DND-41 (cell line): ENCODE data around the gene CALB2.

Experiments
- ATAC-seq: fragments of 200-7000 bp; cut with Tn5 transposase; 3 replicates; pipeline ENCODE4 v1.9.1; 2021; ENCODE audit warnings: low read depth; ENCODE audit not compliant: insufficient read depth
- DNase-seq: peaks from one replicate; pipeline ENCODE4 v3.0.0-alpha.2; 2020
- H2AFZ ChIP-seq: 2 replicates; pipeline ENCODE4 v1.6.0; 2012; ENCODE audit warnings: low read depth, low read length
- H3K27ac ChIP-seq: 2 replicates; pipeline ENCODE4 v1.5.1; 2012; ENCODE audit warnings: low read length, inconsistent platforms
- H3K27me3 ChIP-seq: fragments of 200-600 bp; sonication (generic); 2 replicates; pipeline ENCODE4 v1.6.0; 2012; ENCODE audit warnings: low read length, mild to moderate bottlenecking, inconsistent platforms; ENCODE audit not compliant: insufficient read depth, poor library complexity
- H3K36me3 ChIP-seq: 2 replicates; pipeline ENCODE4 v1.5.1; 2012; ENCODE audit warnings: low read length, inconsistent platforms; ENCODE audit not compliant: insufficient read depth
- H3K4me1 ChIP-seq: 2 replicates; pipeline ENCODE4 v1.5.1; 2012; ENCODE audit warnings: mild to moderate bottlenecking, low read length; ENCODE audit not compliant: insufficient read depth
- H3K4me2 ChIP-seq: 2 replicates; pipeline ENCODE4 v1.6.0; 2012; ENCODE audit warnings: mild to moderate bottlenecking, moderate library complexity, low read length, inconsistent platforms; ENCODE audit not compliant: insufficient read depth
- H3K4me3 ChIP-seq, 2 experiments: fragments of 200-600 bp in 1 of 2; shearing (Covaris generic) in 1 of 2; 2 replicates each; pipeline ENCODE4 v1.5.1; 2012 to 2016; ENCODE audit warnings: inconsistent platforms in 2 of 2, low read length in 2 of 2, mild to moderate bottlenecking in 2 of 2, low read depth in 1 of 2, moderate library complexity in 1 of 2
- H3K79me2 ChIP-seq: 2 replicates; pipeline ENCODE4 v1.6.0; 2012; ENCODE audit warnings: low read length, inconsistent platforms; ENCODE audit not compliant: insufficient read depth
- H3K9ac ChIP-seq: 2 replicates; pipeline ENCODE4 v1.6.0; 2012; ENCODE audit warnings: low read depth, mild to moderate bottlenecking, inconsistent platforms, low read length, moderate library complexity
- H3K9me3 ChIP-seq: 2 replicates; pipeline ENCODE4 v1.5.1; 2012; ENCODE audit warnings: low read length, moderate library complexity, mild to moderate bottlenecking, inconsistent platforms; ENCODE audit not compliant: insufficient read depth, severe bottlenecking
- H4K20me1 ChIP-seq: 2 replicates; pipeline ENCODE4 v1.6.0; 2012; ENCODE audit warnings: low read length; ENCODE audit not compliant: insufficient read depth
- EZH2 ChIP-seq: IDR thresholded peaks from 3 replicates; pipeline ENCODE4 v1.6.1; 2012; ENCODE audit warnings: borderline replicate concordance, low read depth, mild to moderate bottlenecking, moderate library complexity, low read length, inconsistent platforms; ENCODE audit not compliant: severe bottlenecking
- TF ChIP-seq, protein P1 (sequence below): IDR thresholded peaks from 2 replicates; pipeline ENCODE4 v1.5.1; 2012; ENCODE audit warnings: borderline replicate concordance, low read length, moderate library complexity, mild to moderate bottlenecking; ENCODE audit not compliant: poor library complexity, severe bottlenecking; ENCODE audit errors: extremely low read depth

Gene CALB2

DNA sequence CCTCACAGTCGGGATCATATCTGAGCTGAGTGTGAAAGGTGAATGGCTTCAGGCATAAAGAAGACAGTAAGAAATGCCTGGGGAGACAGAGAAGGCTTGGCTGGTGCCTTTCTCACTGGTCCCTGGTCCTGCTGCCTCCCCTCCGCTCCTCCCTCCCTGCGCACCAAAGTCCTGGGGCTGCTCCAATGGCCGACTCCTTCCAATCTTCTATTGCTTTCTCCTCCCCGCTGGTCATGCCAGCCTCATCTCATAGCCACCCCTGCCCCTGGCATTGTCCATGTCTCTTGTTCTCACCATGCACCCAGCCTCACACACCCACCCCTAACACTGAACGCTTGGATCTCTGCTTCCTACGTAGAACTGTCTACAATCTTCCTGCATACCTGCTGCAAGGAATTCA, 65.3 kb downstream of the CALB2 start:
- Histone ChIP-seq H3K27me3 (no peaks in the 10 kb centered on the region), H3K36me3 (no peaks in the 10 kb centered on the region), H3K4me3 (no peak overlapping the region), H4K20me1 (no peaks in the 10 kb centered on the region), H3K27ac (no peak overlapping the region), H2AFZ (no peak overlapping the region), H3K79me2 (no peaks in the 10 kb centered on the region), H3K4me1 (no peaks in the 10 kb centered on the region), H3K9me3 (no peaks in the 10 kb centered on the region), H3K9ac (no peak overlapping the region), H3K4me2 (no peak overlapping the region)
- DNase-seq (no peak), ATAC-seq (no peak)
- TF ChIP-seq, protein P1, sequence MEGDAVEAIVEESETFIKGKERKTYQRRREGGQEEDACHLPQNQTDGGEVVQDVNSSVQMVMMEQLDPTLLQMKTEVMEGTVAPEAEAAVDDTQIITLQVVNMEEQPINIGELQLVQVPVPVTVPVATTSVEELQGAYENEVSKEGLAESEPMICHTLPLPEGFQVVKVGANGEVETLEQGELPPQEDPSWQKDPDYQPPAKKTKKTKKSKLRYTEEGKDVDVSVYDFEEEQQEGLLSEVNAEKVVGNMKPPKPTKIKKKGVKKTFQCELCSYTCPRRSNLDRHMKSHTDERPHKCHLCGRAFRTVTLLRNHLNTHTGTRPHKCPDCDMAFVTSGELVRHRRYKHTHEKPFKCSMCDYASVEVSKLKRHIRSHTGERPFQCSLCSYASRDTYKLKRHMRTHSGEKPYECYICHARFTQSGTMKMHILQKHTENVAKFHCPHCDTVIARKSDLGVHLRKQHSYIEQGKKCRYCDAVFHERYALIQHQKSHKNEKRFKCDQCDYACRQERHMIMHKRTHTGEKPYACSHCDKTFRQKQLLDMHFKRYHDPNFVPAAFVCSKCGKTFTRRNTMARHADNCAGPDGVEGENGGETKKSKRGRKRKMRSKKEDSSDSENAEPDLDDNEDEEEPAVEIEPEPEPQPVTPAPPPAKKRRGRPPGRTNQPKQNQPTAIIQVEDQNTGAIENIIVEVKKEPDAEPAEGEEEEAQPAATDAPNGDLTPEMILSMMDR = no peak
- no peak for TF ChIP-seq EZH2

DNA sequence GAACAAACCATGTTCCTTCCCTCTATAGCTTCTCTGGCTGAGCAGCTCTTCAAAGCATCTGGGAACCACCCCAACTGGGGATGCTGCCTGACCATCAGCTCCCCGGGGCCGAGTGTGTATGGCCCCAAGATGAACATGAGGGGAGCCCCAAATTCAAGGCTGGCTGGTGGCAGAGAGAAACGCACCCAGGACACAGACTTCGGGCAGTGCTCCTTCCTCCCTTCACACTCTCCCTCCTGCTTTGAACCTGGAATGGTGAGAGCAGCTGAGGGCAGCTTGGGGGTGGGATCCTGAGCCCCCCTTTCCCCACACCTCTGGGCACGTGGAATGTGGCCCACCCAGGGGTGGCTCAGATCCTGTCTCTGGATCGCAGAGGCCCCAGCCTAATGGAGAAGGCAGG, 66.1 kb downstream of the CALB2 start:
- Histone ChIP-seq H3K36me3 (no peaks in the 10 kb centered on the region), H3K27ac (no peak overlapping the region)
- no peak for TF ChIP-seq EZH2
- TF ChIP-seq, protein P1 = no peak

DNA sequence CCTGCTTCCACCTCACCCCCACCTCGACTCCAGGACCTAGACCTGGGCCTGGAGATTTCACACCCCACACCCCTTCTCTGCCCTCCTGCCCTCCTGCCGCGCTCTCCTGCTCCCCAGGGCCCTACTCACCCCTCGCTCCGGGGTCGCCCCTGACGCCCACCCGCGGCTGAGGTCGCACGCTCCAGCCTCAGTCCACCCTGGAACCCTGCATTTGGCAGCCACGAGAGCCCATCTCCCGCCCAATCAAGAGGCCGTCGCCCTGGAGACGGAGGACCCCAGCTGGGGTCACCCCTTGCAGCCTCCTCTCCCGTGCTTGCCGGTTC, 67.2 kb downstream of the CALB2 start:
- Histone ChIP-seq H3K36me3 (no peaks in the 10 kb centered on the region), H4K20me1 (no peaks in the 10 kb centered on the region), H3K27me3 (no peaks in the 10 kb centered on the region), H3K79me2 (no peaks in the 10 kb centered on the region), H3K4me2 (no peak overlapping the region), H3K9me3 (no peaks in the 10 kb centered on the region), H3K27ac (no peak overlapping the region), H3K4me1 (no peaks in the 10 kb centered on the region), H2AFZ (no peak overlapping the region), H3K9ac (no peak overlapping the region), H3K4me3 (no peak overlapping the region)
- TF ChIP-seq, protein P1 = no peak
- no peak for TF ChIP-seq EZH2
- DNase-seq (no peak), ATAC-seq (no peak)

More for the DNA sequence above, 66.1 kb downstream of the CALB2 start:
- H3K4me2 ChIP-seq = no peak overlapping the region
- no peak for ATAC-seq
- no peaks in the 10 kb centered on the region for H3K27me3 ChIP-seq
- H3K9ac ChIP-seq = no peak overlapping the region
- no peak overlapping the region for H3K4me3 ChIP-seq
- no peak overlapping the region for H2AFZ ChIP-seq
- DNase-seq = no peak
- no peaks in the 10 kb centered on the region for H3K79me2 ChIP-seq
- no peaks in the 10 kb centered on the region for H4K20me1 ChIP-seq
- no peaks in the 10 kb centered on the region for H3K4me1 ChIP-seq
- H3K9me3 ChIP-seq = no peaks in the 10 kb centered on the region

DNA sequence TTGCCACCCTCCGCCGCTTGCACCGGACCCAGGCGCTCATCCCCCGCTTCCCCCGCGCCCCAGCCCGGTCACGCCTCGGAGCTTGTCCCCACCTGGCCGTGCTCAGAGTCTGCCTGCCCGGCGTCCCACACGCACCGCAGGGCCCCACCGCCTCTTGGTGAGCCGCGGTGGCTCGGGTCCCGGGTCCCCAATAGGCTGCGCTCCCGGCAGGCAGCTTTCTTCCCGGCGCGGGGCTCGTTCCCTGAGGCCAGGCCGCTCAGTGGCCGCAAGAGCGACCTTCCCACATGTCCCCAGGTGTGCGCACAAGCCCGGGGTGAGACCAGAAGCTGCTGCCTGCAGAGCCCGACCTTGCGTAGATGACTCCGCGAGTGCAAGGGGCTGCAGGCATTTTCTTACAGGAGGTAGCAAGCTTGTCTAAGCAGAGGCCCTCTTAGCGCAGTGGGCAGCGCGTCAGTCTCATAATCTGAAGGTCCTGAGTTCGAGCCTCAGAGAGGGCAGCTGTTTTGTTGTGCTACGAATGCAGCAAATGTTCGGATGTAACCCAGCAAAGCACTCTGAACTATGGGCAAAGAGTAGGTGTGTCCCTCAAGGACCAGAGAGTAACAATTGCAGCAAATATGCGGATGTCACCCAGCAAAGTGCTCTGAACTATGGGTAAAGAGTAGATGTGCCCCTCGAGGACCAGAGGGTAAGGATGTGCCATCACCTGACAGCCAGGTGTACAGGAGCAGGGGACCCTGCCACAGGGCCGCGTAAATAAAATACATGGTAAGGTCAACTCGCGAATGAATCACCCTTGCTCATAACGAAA, 67.8 kb downstream of the CALB2 start:
- Histone ChIP-seq H3K4me3 (no peak overlapping the region), H3K9ac (no peak overlapping the region), H3K27ac (no peak overlapping the region), H2AFZ (no peak overlapping the region), H4K20me1 (no peaks in the 10 kb centered on the region), H3K4me1 (no peaks in the 10 kb centered on the region), H3K9me3 (no peaks in the 10 kb centered on the region), H3K27me3 (no peaks in the 10 kb centered on the region), H3K36me3 (no peaks in the 10 kb centered on the region), H3K79me2 (no peaks in the 10 kb centered on the region), H3K4me2 (no peak overlapping the region)
- DNase-seq = no peak
- no peak for ATAC-seq
- TF ChIP-seq, protein P1 = no peak
- no peak for TF ChIP-seq EZH2
